ENCODE results near the gene TMEM212. TPM values are rescaled to one million over a fixed set of nuclear protein-coding genes. Genes with fewer than 3 reads are reported as not detected.

Gene TMEM212
- total and polyA plus RNA-seq, 4 donors: 1.5 to 16.5 (median 8.1) TPM

DNA sequence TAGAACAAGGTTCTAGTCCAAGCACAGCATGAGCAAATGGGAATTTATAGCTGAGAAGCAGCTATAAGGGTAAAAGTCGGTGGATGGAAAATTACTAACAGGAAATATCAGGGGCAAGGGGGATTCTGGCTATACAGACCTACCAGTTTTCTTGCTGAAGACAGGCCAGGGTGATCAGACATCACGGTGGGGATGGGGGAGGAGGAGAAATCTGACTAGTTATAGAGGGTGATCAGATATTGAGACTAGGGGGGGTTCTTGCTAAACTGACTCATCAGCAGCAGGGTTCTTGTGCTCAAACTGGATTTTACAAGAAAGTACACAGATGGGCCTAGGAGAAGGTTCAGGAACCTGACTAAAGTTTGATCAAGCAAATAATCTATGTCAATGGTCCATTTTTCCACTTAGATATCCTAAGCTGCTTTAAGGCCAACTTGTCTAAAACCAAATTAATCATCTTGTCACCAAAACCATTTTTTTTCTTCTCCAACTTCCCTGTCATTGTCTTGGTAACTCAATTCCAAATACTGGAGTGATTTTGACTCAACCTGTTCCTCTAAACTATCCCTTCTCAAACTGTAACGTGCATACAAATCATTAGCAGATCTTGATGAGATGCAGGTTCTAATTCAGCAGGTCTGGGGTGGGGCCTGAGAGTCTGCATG, 4.6 kb downstream of the TMEM212 start:
- H3K9me3 ChIP-seq (ENCODE audit: control insufficient read depth in 4 of 4, insufficient read depth in 3 of 4, low read length in 3 of 4): no peaks in the 10 kb centered on the region
- peaks cover 0 to 6% (median 3%) of the 10 kb centered on the region in 5 donors for H3K4me1 ChIP-seq (ENCODE audit: control insufficient read depth in 5 of 5, insufficient read depth in 5 of 5, low read length in 5 of 5)
- TF ChIP-seq, protein P1, sequence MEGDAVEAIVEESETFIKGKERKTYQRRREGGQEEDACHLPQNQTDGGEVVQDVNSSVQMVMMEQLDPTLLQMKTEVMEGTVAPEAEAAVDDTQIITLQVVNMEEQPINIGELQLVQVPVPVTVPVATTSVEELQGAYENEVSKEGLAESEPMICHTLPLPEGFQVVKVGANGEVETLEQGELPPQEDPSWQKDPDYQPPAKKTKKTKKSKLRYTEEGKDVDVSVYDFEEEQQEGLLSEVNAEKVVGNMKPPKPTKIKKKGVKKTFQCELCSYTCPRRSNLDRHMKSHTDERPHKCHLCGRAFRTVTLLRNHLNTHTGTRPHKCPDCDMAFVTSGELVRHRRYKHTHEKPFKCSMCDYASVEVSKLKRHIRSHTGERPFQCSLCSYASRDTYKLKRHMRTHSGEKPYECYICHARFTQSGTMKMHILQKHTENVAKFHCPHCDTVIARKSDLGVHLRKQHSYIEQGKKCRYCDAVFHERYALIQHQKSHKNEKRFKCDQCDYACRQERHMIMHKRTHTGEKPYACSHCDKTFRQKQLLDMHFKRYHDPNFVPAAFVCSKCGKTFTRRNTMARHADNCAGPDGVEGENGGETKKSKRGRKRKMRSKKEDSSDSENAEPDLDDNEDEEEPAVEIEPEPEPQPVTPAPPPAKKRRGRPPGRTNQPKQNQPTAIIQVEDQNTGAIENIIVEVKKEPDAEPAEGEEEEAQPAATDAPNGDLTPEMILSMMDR (IDR thresholded peaks at IDR 0.05; ENCODE audit: control extremely low read depth, extremely low read depth): no peak
- H3K4me3 ChIP-seq: no peak overlapping the region
- H3K27me3 ChIP-seq (ENCODE audit: control insufficient read depth in 3 of 3, insufficient read depth in 3 of 3, low read length in 2 of 3): no peaks in the 10 kb centered on the region
- ATAC-seq (ENCODE audit: insufficient read depth, low FRiP score) (no peak), DNase-seq (no peak)
- H3K27ac ChIP-seq (ENCODE audit: low read depth in 1 of 2, low read length in 1 of 2): no peak overlapping the region
- WGBS, 2 donors: 79 to 85% methylated on average over 3 of the region's 3 CpGs
- H3K9ac ChIP-seq (ENCODE audit: insufficient read depth in 1 of 2, low read length in 2 of 2): no peak overlapping the region
- no peaks in the 10 kb centered on the region for H3K36me3 ChIP-seq (ENCODE audit: control insufficient read depth in 4 of 4, insufficient read depth in 4 of 4, low read length in 4 of 4)

- Histone ChIP-seq H3K9me3 (ENCODE audit: control insufficient read depth in 4 of 4, insufficient read depth in 3 of 4, low read length in 3 of 4) (peaks cover 0 to 4% (median 0%) of the 10 kb centered on the region in 4 donors), H3K4me1 (ENCODE audit: control insufficient read depth in 5 of 5, insufficient read depth in 5 of 5, low read length in 5 of 5) (peaks cover 0 to 6% (median 2%) of the 10 kb centered on the region in 5 donors), H3K36me3 (ENCODE audit: control insufficient read depth in 4 of 4, insufficient read depth in 4 of 4, low read length in 4 of 4) (no peaks in the 10 kb centered on the region), H3K27ac (ENCODE audit: low read depth in 1 of 2, low read length in 1 of 2) (no peak overlapping the region), H3K9ac (ENCODE audit: insufficient read depth in 1 of 2, low read length in 2 of 2) (no peak overlapping the region), H3K27me3 (ENCODE audit: control insufficient read depth in 3 of 3, insufficient read depth in 3 of 3, low read length in 2 of 3) (no peaks in the 10 kb centered on the region), H3K4me3 (no peak overlapping the region)
- DNase-seq (no peak), ATAC-seq (ENCODE audit: insufficient read depth, low FRiP score) (no peak)
- 66 to 80% methylated on average over 6 of the region's 6 CpGs for WGBS, 2 donors
- TF ChIP-seq, protein P1 (IDR thresholded peaks at IDR 0.05; ENCODE audit: control extremely low read depth, extremely low read depth): no peak
Measured at GRCh38 chr3:171849617-171850319, 6.6 kb downstream of the TMEM212 start.

GRCh38 chr3:171850320-171850959, 7.3 kb downstream of the TMEM212 start:
- H3K36me3 ChIP-seq (ENCODE audit: control insufficient read depth in 4 of 4, insufficient read depth in 4 of 4, low read length in 4 of 4): no peaks in the 10 kb centered on the region
- no peak overlapping the region for H3K4me3 ChIP-seq
- H3K27ac ChIP-seq (ENCODE audit: low read depth in 1 of 2, low read length in 1 of 2): no peak overlapping the region
- peaks cover 0 to 4% (median 0%) of the 10 kb centered on the region in 4 donors for H3K9me3 ChIP-seq (ENCODE audit: control insufficient read depth in 4 of 4, insufficient read depth in 3 of 4, low read length in 3 of 4)
- TF ChIP-seq, protein P1 (IDR thresholded peaks at IDR 0.05; ENCODE audit: control extremely low read depth, extremely low read depth): no peak
- H3K4me1 ChIP-seq (ENCODE audit: control insufficient read depth in 5 of 5, insufficient read depth in 5 of 5, low read length in 5 of 5): peaks cover 0 to 6% (median 2%) of the 10 kb centered on the region in 5 donors
- ATAC-seq (ENCODE audit: insufficient read depth, low FRiP score) (no peak), DNase-seq (no peak)
- no peaks in the 10 kb centered on the region for H3K27me3 ChIP-seq (ENCODE audit: control insufficient read depth in 3 of 3, insufficient read depth in 3 of 3, low read length in 2 of 3)
- H3K9ac ChIP-seq (ENCODE audit: insufficient read depth in 1 of 2, low read length in 2 of 2): no peak overlapping the region
- WGBS, 2 donors: 82 to 89% methylated on average over 6 of the region's 6 CpGs
